ENCODE measurements around the gene ACOX1. TPM values are rescaled to one million over a fixed set of nuclear protein-coding genes. Genes with fewer than 3 reads are reported as not detected.

The ACOX1 gene
- total RNA-seq, 2 experiments from 2014 or later, result 30.3 to 32.2 TPM

- no peak overlapping the region for H3K4me3 Mint-ChIP-seq
Measured at GRCh38 chr17:75892556-75893224, 86.3 kb downstream of the ACOX1 start.

GRCh38 chr17:75891605-75892555 lies 87.1 kb downstream of the ACOX1 start:
- H3K36me3 Mint-ChIP-seq (ENCODE audit: low read depth), result peaks cover 21% of the 10 kb centered on the region
- ATAC-seq (no peak), DNase-seq (no peak)
- POLR2A ChIA-PET, result interaction anchor here (0.6 to 1.5 kb wide), 3 partner anchors 37 to 141 kb away, joined by 3 read pairs; partner anchors contain the start of gene WBP2
- H3K4me3 Mint-ChIP-seq, result no peak overlapping the region
- no peaks in the 10 kb centered on the region for H3K27me3 Mint-ChIP-seq (ENCODE audit: low read depth)
- CTCF ChIA-PET, result no interaction called here
- no peaks in the 10 kb centered on the region for H3K9me3 Mint-ChIP-seq (ENCODE audit: insufficient read depth)
- no peak overlapping the region for H3K27ac Mint-ChIP-seq
- H3K4me1 Mint-ChIP-seq (ENCODE audit: low read depth), result peaks cover 20% of the 10 kb centered on the region

More at GRCh38 chr17:75892556-75893224, 86.3 kb downstream of the ACOX1 start:
- H3K27me3 Mint-ChIP-seq (ENCODE audit: low read depth), result no peaks in the 10 kb centered on the region
- no peak overlapping the region for H3K27ac Mint-ChIP-seq
- POLR2A ChIA-PET, result interaction anchor here (0.6 to 1.1 kb wide), 6 partner anchors 10 to 142 kb away, joined by 3 to 4 read pairs (median 3); no protein-coding TSS in a partner anchor
- DNase-seq (no peak), ATAC-seq (no peak)
- H3K36me3 Mint-ChIP-seq (ENCODE audit: low read depth), result peaks cover 26% of the 10 kb centered on the region
- peaks cover 26% of the 10 kb centered on the region for H3K4me1 Mint-ChIP-seq (ENCODE audit: low read depth)
- CTCF ChIA-PET, result interaction anchor here (1.1 to 5.8 kb wide), 2 partner anchors 11 to 15 kb away, joined by 4 to 80 read pairs; partner anchors contain the start of gene TRIM47
- H3K9me3 Mint-ChIP-seq (ENCODE audit: insufficient read depth), result no peaks in the 10 kb centered on the region

Other genes starting within 250 kb of the ACOX1 start
- gene GALK1, start 214.0 kb downstream of the ACOX1 start, total RNA-seq, result 10 to 100 TPM; 52.2 to 56.9 TPM
- 10 to 100 TPM; 30.2 to 31.0 TPM for gene UNK, start 194.4 kb downstream of the ACOX1 start, total RNA-seq
- gene UNC13D, start 134.8 kb downstream of the ACOX1 start, total RNA-seq, result 100 to 1,000 TPM; 234 to 249 TPM
- gene WBP2, start 123.8 kb downstream of the ACOX1 start, total RNA-seq, result 10 to 100 TPM; 64.3 to 68.6 TPM
- gene TRIM47, start 100.6 kb downstream of the ACOX1 start, total RNA-seq, result 10 to 100 TPM; 31.4 to 36.8 TPM
- 10 to 100 TPM; 35.8 to 37.3 TPM for gene TRIM65, start 82.2 kb downstream of the ACOX1 start, total RNA-seq
- gene MRPL38, start 74.3 kb downstream of the ACOX1 start, total RNA-seq, result 100 to 1,000 TPM in 1 of 2 experiments, 10 to 100 TPM in 1; 89.0 to 113 TPM
- 10 to 100 TPM; 23.4 to 24.5 TPM for gene FBF1, start 38.1 kb downstream of the ACOX1 start, total RNA-seq
- gene TEN1, start 74 bp upstream of the ACOX1 start, total RNA-seq, result 10 to 100 TPM; 16.8 to 21.0 TPM
- 1 to 10 TPM; 6.4 to 7.3 TPM for gene CDK3, start 21.7 kb upstream of the ACOX1 start, total RNA-seq
- under 1 TPM; 0.34 to 0.47 TPM for gene EVPL, start 48.1 kb upstream of the ACOX1 start, total RNA-seq
- 10 to 100 TPM; 85.1 to 86.0 TPM for gene SRP68, start 93.4 kb upstream of the ACOX1 start, total RNA-seq
- under 1 TPM in 1 of 2 experiments, not detected in 1; 0.18 TPM for gene GALR2, start 95.6 kb upstream of the ACOX1 start, total RNA-seq
- under 1 TPM; 0.18 to 0.34 TPM for gene ZACN, start 100.0 kb upstream of the ACOX1 start, total RNA-seq
- gene EXOC7, start 124.6 kb upstream of the ACOX1 start, total RNA-seq, result 100 to 1,000 TPM; 126 to 129 TPM
- 1 to 10 TPM; 8.7 to 9.1 TPM for gene FOXJ1, start 162.1 kb upstream of the ACOX1 start, total RNA-seq